ENCODE measurements around the gene METTL25.

GRCh38 chr12:82407481-82407880 lies 49.2 kb downstream of the METTL25 start:
- TF ChIP-seq CTCF (conservative IDR thresholded peaks at IDR 0.05; ENCODE audit: low read depth, low read length) (no peak), EZH2phosphoT487 (IDR thresholded peaks at IDR 0.05; ENCODE audit: borderline replicate concordance, low read length) (no peak), EZH2 (IDR thresholded peaks at IDR 0.05; ENCODE audit: low read length, unreplicated experiment) (no peak)
